Ovary (tissue), 3 donors: Measurements from ENCODE around the gene EFHD1.

Experiments
- CTCF ChIP-seq, 3 donors: fragments of 450-650 bp in 2 of 3; fragments of 200-600 bp in 1 of 3; IDR thresholded peaks; one replicate each; pipeline versions ENCODE4 v1.5.1 to v1.8.0; 2016 to 2022; ENCODE audit warnings: antibody characterized with exemption in 3 of 3, mild to moderate bottlenecking in 1 of 3
- EP300 ChIP-seq: sonication (generic); formaldehyde crosslinking; IDR thresholded peaks from one replicate; pipeline ENCODE4 v1.6.1; 2017; ENCODE audit warnings: antibody characterized with exemption
- POLR2A ChIP-seq: fragments of 450-650 bp; IDR thresholded peaks from one replicate; pipeline ENCODE4 v1.6.1; 2017; ENCODE audit warnings: antibody characterized with exemption, mild to moderate bottlenecking, moderate library complexity
- donor health status: DM: no; HTN: no; CAD: no.

DNA sequence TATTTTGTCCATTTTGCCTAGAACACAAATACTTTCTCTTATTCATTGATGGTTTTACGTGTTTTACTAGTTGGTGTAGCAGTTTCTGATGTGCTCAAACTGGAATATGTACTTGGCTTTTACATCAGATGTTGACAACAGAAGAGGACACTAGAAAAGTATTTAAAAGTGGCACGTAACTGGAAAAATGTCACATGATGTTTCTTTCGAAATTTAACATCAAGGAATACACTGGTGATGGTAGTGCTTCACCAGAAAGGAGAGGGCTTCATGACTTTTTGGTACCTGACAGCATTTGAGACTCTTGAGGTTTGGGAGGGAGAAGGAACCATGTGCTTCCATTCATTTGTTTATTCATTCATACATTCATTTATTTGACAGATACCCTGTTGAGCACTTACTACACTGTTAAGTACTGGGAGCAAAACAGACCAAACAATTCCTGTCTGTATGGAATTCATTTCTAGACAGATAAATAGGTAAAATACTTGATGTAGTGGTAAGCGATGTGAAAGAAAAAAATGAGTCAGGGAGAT lies 65.2 kb downstream of the EFHD1 start:
- TF ChIP-seq CTCF (IDR thresholded peaks at IDR 0.05) (no peak), POLR2A (no peak), EP300 (no peak)
